C4-2B (cell line): ENCODE measurements around the gene EIF4B.

ENCODE experiments used
- H3K27ac ChIP-seq: fragments of 450-650 bp; 2 replicates; pipeline ENCODE4 v1.5.1; 2017
- ZFX ChIP-seq: fragments of 450-650 bp; IDR thresholded peaks from 2 replicates; pipeline ENCODE4 v1.6.1; 2017
- TF ChIP-seq, protein P1 (sequence below): fragments of 450-650 bp; conservative IDR thresholded peaks from 2 replicates; pipeline ENCODE4 v1.5.1; 2017; ENCODE audit warnings: mild to moderate bottlenecking

EIF4B gene, protein sequence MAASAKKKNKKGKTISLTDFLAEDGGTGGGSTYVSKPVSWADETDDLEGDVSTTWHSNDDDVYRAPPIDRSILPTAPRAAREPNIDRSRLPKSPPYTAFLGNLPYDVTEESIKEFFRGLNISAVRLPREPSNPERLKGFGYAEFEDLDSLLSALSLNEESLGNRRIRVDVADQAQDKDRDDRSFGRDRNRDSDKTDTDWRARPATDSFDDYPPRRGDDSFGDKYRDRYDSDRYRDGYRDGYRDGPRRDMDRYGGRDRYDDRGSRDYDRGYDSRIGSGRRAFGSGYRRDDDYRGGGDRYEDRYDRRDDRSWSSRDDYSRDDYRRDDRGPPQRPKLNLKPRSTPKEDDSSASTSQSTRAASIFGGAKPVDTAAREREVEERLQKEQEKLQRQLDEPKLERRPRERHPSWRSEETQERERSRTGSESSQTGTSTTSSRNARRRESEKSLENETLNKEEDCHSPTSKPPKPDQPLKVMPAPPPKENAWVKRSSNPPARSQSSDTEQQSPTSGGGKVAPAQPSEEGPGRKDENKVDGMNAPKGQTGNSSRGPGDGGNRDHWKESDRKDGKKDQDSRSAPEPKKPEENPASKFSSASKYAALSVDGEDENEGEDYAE

DNA sequence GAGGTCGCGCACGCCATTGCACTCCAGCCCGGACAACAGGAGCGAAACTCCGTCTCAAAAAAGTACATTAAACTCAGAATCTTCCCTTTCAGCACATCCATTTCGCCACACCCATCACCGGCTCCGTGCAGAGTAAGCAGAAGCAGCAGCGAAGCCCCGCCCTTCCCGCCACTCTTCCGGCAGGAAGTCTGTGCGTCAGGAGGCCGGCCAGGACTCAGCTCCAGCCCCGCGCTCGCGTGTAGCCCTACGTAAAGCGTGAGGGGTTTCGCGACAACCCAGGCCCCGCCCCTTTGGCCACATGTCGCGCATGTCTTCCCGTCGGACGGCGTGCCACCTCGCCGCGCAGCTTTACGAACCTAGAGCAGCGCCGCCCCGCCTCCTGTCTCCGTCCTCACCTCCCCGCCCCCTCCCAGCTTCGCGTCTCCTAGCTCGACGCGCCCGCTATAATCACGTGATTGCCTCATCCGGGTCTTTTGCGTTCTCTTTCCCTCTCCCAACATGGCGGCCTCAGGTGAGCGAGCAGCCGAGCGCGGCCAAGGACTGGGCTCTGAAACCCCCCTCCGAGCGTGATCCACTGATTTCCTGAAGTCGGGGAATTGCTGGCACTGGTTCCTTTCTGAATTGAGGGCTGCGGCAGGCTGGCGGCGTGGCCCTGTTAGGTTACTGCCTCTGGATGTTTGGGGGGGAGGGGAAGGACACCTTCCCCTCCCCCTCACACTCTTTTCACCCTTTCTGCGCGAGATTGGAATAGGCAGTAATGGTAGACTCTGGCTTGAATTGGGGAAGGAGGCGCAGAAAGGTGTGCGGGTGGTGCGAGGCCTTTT lies at the start of gene EIF4B:
EIF4B (plus strand) TSS at position 471 of the 824 bp plus-strand sequence; CDS start at position 499, 28 bp downstream.
- TF ChIP-seq ZFX = no peak
- TF ChIP-seq, protein P1, sequence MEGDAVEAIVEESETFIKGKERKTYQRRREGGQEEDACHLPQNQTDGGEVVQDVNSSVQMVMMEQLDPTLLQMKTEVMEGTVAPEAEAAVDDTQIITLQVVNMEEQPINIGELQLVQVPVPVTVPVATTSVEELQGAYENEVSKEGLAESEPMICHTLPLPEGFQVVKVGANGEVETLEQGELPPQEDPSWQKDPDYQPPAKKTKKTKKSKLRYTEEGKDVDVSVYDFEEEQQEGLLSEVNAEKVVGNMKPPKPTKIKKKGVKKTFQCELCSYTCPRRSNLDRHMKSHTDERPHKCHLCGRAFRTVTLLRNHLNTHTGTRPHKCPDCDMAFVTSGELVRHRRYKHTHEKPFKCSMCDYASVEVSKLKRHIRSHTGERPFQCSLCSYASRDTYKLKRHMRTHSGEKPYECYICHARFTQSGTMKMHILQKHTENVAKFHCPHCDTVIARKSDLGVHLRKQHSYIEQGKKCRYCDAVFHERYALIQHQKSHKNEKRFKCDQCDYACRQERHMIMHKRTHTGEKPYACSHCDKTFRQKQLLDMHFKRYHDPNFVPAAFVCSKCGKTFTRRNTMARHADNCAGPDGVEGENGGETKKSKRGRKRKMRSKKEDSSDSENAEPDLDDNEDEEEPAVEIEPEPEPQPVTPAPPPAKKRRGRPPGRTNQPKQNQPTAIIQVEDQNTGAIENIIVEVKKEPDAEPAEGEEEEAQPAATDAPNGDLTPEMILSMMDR = no peak
- H3K27ac ChIP-seq = peak within 1 kb of the TSS; percentile 100

DNA sequence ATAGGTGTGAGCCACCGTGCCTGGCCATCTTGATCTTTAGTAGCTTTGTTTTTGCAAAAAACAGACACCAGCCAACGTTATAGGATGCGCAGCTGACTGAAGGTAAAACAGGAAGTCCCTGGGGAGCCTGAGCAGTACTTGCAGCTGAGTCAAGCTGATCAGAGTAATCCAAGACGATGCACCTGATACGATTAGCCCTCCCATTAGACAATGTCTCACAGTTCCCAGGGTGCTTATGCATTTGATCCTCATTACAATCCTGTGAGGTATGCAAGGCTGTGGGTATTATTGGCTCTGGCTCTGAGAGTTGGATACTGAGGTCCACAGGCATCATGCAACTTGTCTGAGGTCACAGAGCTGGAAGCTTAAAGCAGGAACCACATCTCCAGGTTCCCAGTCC lies 49.3 kb upstream of the EIF4B start:
- no peak for TF ChIP-seq ZFX
- TF ChIP-seq, protein P1 = no peak
- H3K27ac ChIP-seq = no peak overlapping the region

DNA sequence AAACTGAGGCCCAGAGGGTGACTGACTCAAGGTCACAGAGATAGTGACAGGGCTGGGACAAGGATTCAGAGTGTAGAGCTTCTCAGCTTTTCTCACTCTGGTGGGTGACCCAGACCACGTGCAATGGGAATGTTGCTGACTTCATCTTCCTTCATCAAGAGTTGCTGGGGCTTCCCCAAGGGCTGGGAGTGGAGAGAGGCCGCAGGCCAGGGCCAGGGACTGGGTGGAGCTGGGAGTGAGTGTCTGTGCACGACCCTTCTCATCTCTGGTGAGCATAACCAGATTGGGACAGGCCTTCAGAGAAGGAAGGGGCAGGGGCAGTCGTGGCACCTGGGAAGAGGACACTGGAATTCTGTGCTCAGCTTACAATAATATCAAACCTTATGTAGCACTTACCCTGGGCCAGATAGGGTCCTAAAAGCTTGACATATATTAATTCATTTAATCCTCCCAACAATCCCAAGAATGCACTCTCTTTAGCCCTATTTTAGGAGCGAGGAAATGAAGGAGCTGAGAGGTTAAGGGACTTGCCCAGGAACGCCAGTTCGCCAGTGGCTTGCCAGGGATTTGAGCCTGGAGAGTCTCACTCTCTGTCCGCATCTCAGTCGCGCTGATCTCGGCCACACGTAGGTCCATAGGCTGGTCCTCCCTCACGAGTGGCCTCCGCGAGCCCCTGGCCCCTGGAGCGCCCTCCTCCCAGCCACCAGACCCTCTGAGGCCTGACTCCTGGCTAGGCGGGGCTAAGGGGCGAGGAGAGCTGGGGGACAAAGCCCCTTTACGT lies 41.5 kb upstream of the EIF4B start:
- TF ChIP-seq, protein P1 = no peak
- no peak for TF ChIP-seq ZFX
- H3K27ac ChIP-seq = no peak overlapping the region

DNA sequence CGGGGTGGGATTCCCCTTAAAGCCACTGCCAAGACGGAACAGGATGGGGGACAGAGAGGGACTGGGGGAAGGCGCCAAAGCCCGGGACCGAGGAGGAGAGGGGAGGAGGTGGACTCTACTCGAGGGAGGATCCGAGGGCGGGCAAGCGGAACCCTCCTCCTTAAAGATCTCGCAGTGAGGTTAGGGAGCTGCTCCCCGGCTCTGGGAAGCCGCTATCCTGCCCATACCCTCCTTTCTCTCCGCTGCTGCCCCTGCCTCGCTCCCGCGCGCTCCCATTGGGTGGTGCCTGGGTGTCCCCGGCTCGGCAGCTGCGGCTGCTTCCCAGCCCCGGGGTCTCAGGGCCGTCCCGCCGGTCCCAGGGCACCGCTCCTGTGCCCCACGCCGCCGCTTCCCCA lies 40.9 kb upstream of the EIF4B start:
- no peak for TF ChIP-seq ZFX
- no peak overlapping the region for H3K27ac ChIP-seq

DNA sequence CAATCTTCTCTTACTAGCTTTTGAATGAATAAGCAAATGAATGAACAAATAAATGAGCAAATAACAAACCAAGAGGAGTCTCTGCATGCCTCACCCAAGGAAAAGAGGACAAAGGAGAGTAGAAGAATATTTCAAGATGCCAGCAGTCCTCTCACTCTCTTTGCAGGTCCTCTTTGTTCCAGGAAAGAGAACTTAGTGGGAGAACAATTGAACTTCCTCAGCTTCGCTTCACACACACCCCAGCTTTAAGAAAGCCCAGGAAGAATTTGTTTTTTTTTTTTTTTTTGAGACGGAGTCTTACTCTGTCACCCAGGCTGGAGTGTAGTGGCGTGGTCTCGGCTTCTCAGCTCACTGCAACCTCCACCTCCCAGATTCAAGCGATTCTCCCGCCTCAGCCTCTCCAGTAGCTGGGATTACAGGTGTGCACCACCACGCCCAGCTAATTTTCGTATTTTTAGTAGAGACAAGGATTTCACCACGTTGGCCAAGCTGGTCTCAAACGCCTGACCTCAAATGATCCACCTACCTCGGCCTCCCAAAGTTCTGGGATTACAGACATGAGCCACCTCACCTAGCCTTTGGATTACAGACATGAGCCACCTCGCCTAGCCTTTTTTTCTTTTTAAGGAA lies 37.0 kb upstream of the EIF4B start:
- TF ChIP-seq, protein P1 = no peak
- TF ChIP-seq ZFX = no peak
- H3K27ac ChIP-seq = peak overlapping the region; percentile 48

DNA sequence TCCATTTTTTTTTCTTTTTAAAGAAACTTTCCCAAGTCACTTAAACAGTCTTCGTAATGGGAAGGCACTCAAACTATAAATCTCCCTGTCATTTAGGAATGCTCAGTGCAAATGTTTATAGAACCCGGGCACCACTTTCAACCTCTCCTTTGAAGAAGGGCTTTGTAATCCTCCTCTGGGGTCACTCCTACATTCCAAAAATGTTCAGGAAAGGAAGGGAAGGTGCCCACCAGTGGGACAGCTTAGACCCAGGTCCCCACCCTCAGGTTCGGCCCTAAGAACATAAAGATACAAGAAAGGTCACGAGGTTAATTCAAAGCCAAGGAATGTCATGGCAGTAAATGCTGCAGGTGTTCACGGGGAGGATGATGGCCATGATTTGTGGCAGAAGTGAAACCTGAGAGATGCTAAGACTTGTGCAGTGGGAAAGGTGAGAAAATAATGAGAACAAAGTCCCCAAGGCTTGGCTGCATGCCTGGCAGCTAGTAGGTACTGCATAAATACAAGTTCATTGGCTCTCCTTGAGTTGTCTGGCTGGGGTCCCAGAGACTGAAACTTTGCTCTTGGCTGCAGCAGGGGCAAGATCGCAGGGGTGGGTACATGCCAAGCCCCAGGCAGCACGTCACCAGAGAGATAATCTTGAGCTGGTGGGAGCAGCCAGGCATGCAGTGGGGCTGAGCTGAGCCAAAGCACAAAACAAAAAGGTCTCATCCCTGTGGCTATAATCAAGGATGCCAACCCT lies 36.3 kb upstream of the EIF4B start:
- TF ChIP-seq, protein P1 = no peak
- TF ChIP-seq ZFX = no peak
- H3K27ac ChIP-seq = peak overlapping the region; percentile 48
